NCI-H1092 treated with DMSO at 0.1 percent for 48 hours (cell line): ENCODE results near the gene DYSF.
"Not testable (repeated sequence)": the region's sequence is repeated elsewhere in the genome, so short reads cannot be mapped to it uniquely, and the experiment has no call there.

Experiments
- DNase-seq: peaks from one replicate; lab custom pipeline; 2025; lab: John Stamatoyannopoulos, UW

Gene DYSF

GRCh38 chr2:71453404-71454220, at the start of gene DYSF:
TSS of gene DYSF (plus strand) at chr2:71453561.
- no peak for DNase-seq

GRCh38 chr2:71409611-71410010, 43.8 kb upstream of the DYSF start:
- DNase-seq, result no peak

- no peak for DNase-seq
These were observed 42.7 kb upstream of the DYSF start for GRCh38 chr2:71410696-71411095.

GRCh38 chr2:71416866-71417265, 36.5 kb upstream of the DYSF start:
- not testable (repeated sequence) for DNase-seq

- DNase-seq, result no peak
These were observed 35.8 kb upstream of the DYSF start for GRCh38 chr2:71417300-71418202.

GRCh38 chr2:71419145-71419544, 34.2 kb upstream of the DYSF start:
- no peak for DNase-seq

GRCh38 chr2:71419976-71420375, 33.4 kb upstream of the DYSF start:
- DNase-seq, result no peak

- DNase-seq, result no peak
These were observed 30.6 kb upstream of the DYSF start for GRCh38 chr2:71422786-71423185.

GRCh38 chr2:71423817-71424420, 29.4 kb upstream of the DYSF start:
- DNase-seq, result no peak

GRCh38 chr2:71426721-71427120, 26.6 kb upstream of the DYSF start:
- no peak for DNase-seq

- no peak for DNase-seq
These were observed 24.6 kb upstream of the DYSF start for GRCh38 chr2:71428472-71429383.

- DNase-seq, result not testable (repeated sequence)
These were observed 8.2 kb upstream of the DYSF start for GRCh38 chr2:71445142-71445541.

GRCh38 chr2:71446505-71446904, 6.9 kb upstream of the DYSF start:
- no peak for DNase-seq

GRCh38 chr2:71449343-71449742, 4.0 kb upstream of the DYSF start:
- DNase-seq, result no peak

GRCh38 chr2:71451705-71452104, 1.7 kb upstream of the DYSF start:
- DNase-seq, result no peak

GRCh38 chr2:71452565-71452964, 796 bp upstream of the DYSF start:
- no peak for DNase-seq

GRCh38 chr2:71454221-71455010, 1.1 kb downstream of the DYSF start:
- DNase-seq, result no peak

- DNase-seq, result no peak
These were observed 1.8 kb downstream of the DYSF start for GRCh38 chr2:71455011-71455740.

GRCh38 chr2:71455741-71456569, 2.6 kb downstream of the DYSF start:
- no peak for DNase-seq
